GM23338 (cell line): ENCODE results near the gene KARS1. TPM values are rescaled to one million over a fixed set of nuclear protein-coding genes. Genes with fewer than 3 reads are reported as not detected.

Experiments
- ATAC-seq: fragments of 200-7000 bp; cut with Tn5 transposase; 3 replicates; pipeline ENCODE4 v1.9.1; 2020
- DNase-seq: peaks from one replicate; pipeline ENCODE4 v3.0.0-alpha.2; 2015; ENCODE audit warnings: low spot score
- H2AFZ ChIP-seq: fragments of 200-600 bp; sonication (generic); 2 replicates; pipeline ENCODE4 v1.8.0; 2016; ENCODE audit warnings: antibody characterized with exemption, mild to moderate bottlenecking, moderate library complexity
- H3F3A ChIP-seq: fragments of 200-600 bp; sonication (generic); replicated peaks from 2 replicates; pipeline ENCODE4 v1.8.0; 2017; ENCODE audit warnings: antibody characterized with exemption, mixed run types, low read depth
- H3K27ac ChIP-seq: fragments of 200-600 bp; sonication (generic); 2 replicates; pipeline ENCODE4 v1.6.1; 2016; ENCODE audit warnings: low read depth
- H3K27me3 ChIP-seq: fragments of 200-600 bp; sonication (generic); 2 replicates; pipeline ENCODE4 v1.8.0; 2016; ENCODE audit warnings: mild to moderate bottlenecking, mixed run types, moderate library complexity; ENCODE audit not compliant: insufficient read depth
- H3K36me3 ChIP-seq: fragments of 200-600 bp; sonication (generic); 2 replicates; pipeline ENCODE4 v1.8.0; 2016; ENCODE audit warnings: mild to moderate bottlenecking; ENCODE audit not compliant: insufficient read depth
- H3K4me1 ChIP-seq: fragments of 200-600 bp; sonication (generic); 2 replicates; pipeline ENCODE4 v1.8.0; 2016; ENCODE audit warnings: mild to moderate bottlenecking, moderate library complexity; ENCODE audit not compliant: insufficient read depth
- H3K4me2 ChIP-seq: fragments of 200-600 bp; sonication (generic); 2 replicates; pipeline ENCODE4 v1.7.1; 2017; ENCODE audit warnings: mixed run types
- H3K4me3 ChIP-seq: fragments of 200-600 bp; sonication (generic); 2 replicates; pipeline ENCODE4 v1.6.1; 2016; ENCODE audit warnings: mixed run types
- H3K79me2 ChIP-seq: fragments of 200-600 bp; sonication (generic); replicated peaks from 2 replicates; pipeline ENCODE4 v1.8.0; 2017; ENCODE audit warnings: mild to moderate bottlenecking; ENCODE audit not compliant: insufficient read depth
- H3K9me2 ChIP-seq: fragments of 200-600 bp; sonication (generic); 2 replicates; pipeline ENCODE4 v1.8.0; 2017; ENCODE audit not compliant: insufficient read depth
- H4K20me1 ChIP-seq: fragments of 200-600 bp; sonication (generic); replicated peaks from 2 replicates; pipeline ENCODE4 v1.8.0; 2017; ENCODE audit warnings: mild to moderate bottlenecking; ENCODE audit not compliant: insufficient read depth
- H3K27ac Mint-ChIP-seq: 2 replicates; pipeline ENCODE4 v1.8.0; 2020; ENCODE audit warnings: inconsistent platforms, mild to moderate bottlenecking, moderate library complexity, mixed read lengths
- H3K27me3 Mint-ChIP-seq: 3 replicates; pipeline ENCODE4 v1.8.0; 2022; ENCODE audit warnings: low read depth, mild to moderate bottlenecking, moderate library complexity, mixed read lengths, inconsistent platforms; ENCODE audit not compliant: insufficient read depth, poor library complexity
- H3K36me3 Mint-ChIP-seq: 3 replicates; pipeline ENCODE4 v1.8.0; 2021; ENCODE audit warnings: low read depth, mild to moderate bottlenecking, inconsistent platforms, moderate library complexity, mixed read lengths
- H3K4me1 Mint-ChIP-seq: 3 replicates; pipeline ENCODE4 v1.8.0; 2020; ENCODE audit warnings: mild to moderate bottlenecking, inconsistent platforms, mixed read lengths
- H3K4me3 Mint-ChIP-seq: 3 replicates; pipeline ENCODE4 v1.8.0; 2021; ENCODE audit warnings: moderate library complexity, mild to moderate bottlenecking, inconsistent platforms, mixed read lengths
- H3K9me3 Mint-ChIP-seq: 3 replicates; pipeline ENCODE4 v1.8.0; 2020; ENCODE audit warnings: moderate library complexity, mild to moderate bottlenecking, inconsistent platforms, mixed read lengths
- CREB1 ChIP-seq: fragments of 250-450 bp; sonication (Bioruptor Pico); IDR thresholded peaks from 2 replicates; pipeline ENCODE4 v1.5.0; 2020; ENCODE audit warnings: low read depth, mild to moderate bottlenecking, moderate library complexity
- EZH2 ChIP-seq: fragments of 200-600 bp; sonication (generic); IDR thresholded peaks from one replicate; pipeline ENCODE4 v1.8.0; 2017; ENCODE audit warnings: antibody characterized with exemption, mild to moderate bottlenecking, low read depth; ENCODE audit not compliant: unreplicated experiment
- EZH2phosphoT487 ChIP-seq: fragments of 200-600 bp; sonication (generic); IDR thresholded peaks from one replicate; pipeline ENCODE4 v1.8.1; 2018; ENCODE audit warnings: antibody characterized with exemption; ENCODE audit not compliant: unreplicated experiment
- JUNB ChIP-seq: IDR thresholded peaks from one replicate; pipeline ENCODE4 v1.6.1; 2016; ENCODE audit warnings: antibody characterized with exemption; ENCODE audit not compliant: unreplicated experiment
- NANOG ChIP-seq: IDR thresholded peaks from 2 replicates; pipeline ENCODE4 v1.6.1; 2016; ENCODE audit warnings: antibody characterized with exemption, borderline replicate concordance
- POLR2AphosphoS5 ChIP-seq: IDR thresholded peaks from 2 replicates; pipeline ENCODE4 v1.6.1; 2016; ENCODE audit warnings: antibody characterized with exemption, low read depth
- STAT1 ChIP-seq: IDR thresholded peaks from one replicate; pipeline ENCODE4 v1.6.1; 2016; ENCODE audit warnings: antibody characterized with exemption; ENCODE audit not compliant: unreplicated experiment
- ZNF114 ChIP-seq: fragments of 250-450 bp; sonication (Bioruptor Pico); IDR thresholded peaks from 2 replicates; pipeline ENCODE4 v1.5.0; 2020; ENCODE audit warnings: mild to moderate bottlenecking, moderate library complexity
- ZNF331 ChIP-seq: fragments of 250-450 bp; sonication (Bioruptor Pico); IDR thresholded peaks from 2 replicates; pipeline ENCODE4 v1.5.0; 2020; ENCODE audit warnings: low read depth, mild to moderate bottlenecking, moderate library complexity
- ZNF462 ChIP-seq: fragments of 250-450 bp; sonication (Bioruptor Pico); IDR thresholded peaks from 2 replicates; pipeline ENCODE4 v1.5.0; 2020; ENCODE audit warnings: mild to moderate bottlenecking, moderate library complexity
- polyA plus RNA-seq: library from polyadenylated mRNA; unstranded; fragments of >200 nt; fragmentation: Nextera tagmentation; extraction: Ambion mirVana; gene quantifications from 2 replicates; pipeline ENCODE4 v1.2.1, GENCODE V29; 2016
- total RNA-seq: library from RNA; depleted of rRNA; stranded (reverse); fragments of >200 nt; shearing (Covaris generic); gene quantifications from 2 replicates; pipeline ENCODE4 v1.2.3, GENCODE V29; 2014
- TF ChIP-seq, protein P1 (sequence below): IDR thresholded peaks from one replicate; pipeline ENCODE4 v1.6.1; 2018; ENCODE audit warnings: antibody characterized with exemption; ENCODE audit not compliant: unreplicated experiment
- TF ChIP-seq, protein P2 (sequence below), 2 experiments: fragments of 200-600 bp in 1 of 2; sonication (generic) in 1 of 2; conservative IDR thresholded peaks; 2 replicates each; pipeline versions ENCODE4 v1.5.1 to v1.6.1; 2016 to 2017; ENCODE audit warnings: antibody characterized with exemption in 2 of 2, low read depth in 2 of 2, mild to moderate bottlenecking in 2 of 2, moderate library complexity in 1 of 2
- TF ChIP-seq, protein P3 (sequence below): IDR thresholded peaks from 2 replicates; pipeline ENCODE4 v1.6.1; 2016; ENCODE audit warnings: antibody characterized with exemption

Gene KARS1
- total and polyA plus RNA-seq, 2 experiments from 2014 or later = 220 to 229 TPM

GRCh38 chr16:75660321-75660720, 12.9 kb upstream of the KARS1 start:
- H3K27ac ChIP-seq = no peak overlapping the region
- DNase-seq (no peak), ATAC-seq (no peak)
- TF ChIP-seq ZNF462 (CRISPR knock-in tag) = no peak
- TF ChIP-seq JUNB = no peak
- no peak for TF ChIP-seq NANOG
- TF ChIP-seq EZH2 = no peak
- no peak for TF ChIP-seq CREB1 (CRISPR knock-in tag)
- TF ChIP-seq, protein P1, sequence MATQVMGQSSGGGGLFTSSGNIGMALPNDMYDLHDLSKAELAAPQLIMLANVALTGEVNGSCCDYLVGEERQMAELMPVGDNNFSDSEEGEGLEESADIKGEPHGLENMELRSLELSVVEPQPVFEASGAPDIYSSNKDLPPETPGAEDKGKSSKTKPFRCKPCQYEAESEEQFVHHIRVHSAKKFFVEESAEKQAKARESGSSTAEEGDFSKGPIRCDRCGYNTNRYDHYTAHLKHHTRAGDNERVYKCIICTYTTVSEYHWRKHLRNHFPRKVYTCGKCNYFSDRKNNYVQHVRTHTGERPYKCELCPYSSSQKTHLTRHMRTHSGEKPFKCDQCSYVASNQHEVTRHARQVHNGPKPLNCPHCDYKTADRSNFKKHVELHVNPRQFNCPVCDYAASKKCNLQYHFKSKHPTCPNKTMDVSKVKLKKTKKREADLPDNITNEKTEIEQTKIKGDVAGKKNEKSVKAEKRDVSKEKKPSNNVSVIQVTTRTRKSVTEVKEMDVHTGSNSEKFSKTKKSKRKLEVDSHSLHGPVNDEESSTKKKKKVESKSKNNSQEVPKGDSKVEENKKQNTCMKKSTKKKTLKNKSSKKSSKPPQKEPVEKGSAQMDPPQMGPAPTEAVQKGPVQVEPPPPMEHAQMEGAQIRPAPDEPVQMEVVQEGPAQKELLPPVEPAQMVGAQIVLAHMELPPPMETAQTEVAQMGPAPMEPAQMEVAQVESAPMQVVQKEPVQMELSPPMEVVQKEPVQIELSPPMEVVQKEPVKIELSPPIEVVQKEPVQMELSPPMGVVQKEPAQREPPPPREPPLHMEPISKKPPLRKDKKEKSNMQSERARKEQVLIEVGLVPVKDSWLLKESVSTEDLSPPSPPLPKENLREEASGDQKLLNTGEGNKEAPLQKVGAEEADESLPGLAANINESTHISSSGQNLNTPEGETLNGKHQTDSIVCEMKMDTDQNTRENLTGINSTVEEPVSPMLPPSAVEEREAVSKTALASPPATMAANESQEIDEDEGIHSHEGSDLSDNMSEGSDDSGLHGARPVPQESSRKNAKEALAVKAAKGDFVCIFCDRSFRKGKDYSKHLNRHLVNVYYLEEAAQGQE = no peak
- TF ChIP-seq STAT1 = no peak
- TF ChIP-seq EZH2phosphoT487 = no peak
- TF ChIP-seq, protein P2, sequence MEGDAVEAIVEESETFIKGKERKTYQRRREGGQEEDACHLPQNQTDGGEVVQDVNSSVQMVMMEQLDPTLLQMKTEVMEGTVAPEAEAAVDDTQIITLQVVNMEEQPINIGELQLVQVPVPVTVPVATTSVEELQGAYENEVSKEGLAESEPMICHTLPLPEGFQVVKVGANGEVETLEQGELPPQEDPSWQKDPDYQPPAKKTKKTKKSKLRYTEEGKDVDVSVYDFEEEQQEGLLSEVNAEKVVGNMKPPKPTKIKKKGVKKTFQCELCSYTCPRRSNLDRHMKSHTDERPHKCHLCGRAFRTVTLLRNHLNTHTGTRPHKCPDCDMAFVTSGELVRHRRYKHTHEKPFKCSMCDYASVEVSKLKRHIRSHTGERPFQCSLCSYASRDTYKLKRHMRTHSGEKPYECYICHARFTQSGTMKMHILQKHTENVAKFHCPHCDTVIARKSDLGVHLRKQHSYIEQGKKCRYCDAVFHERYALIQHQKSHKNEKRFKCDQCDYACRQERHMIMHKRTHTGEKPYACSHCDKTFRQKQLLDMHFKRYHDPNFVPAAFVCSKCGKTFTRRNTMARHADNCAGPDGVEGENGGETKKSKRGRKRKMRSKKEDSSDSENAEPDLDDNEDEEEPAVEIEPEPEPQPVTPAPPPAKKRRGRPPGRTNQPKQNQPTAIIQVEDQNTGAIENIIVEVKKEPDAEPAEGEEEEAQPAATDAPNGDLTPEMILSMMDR (conservative IDR thresholded peaks at IDR 0.05; ENCODE audit: low read depth in 2 of 2) = no peak
- TF ChIP-seq ZNF114 = no peak
- no peak for TF ChIP-seq POLR2AphosphoS5
- no peak for TF ChIP-seq ZNF331 (CRISPR knock-in tag)
- TF ChIP-seq, protein P3, sequence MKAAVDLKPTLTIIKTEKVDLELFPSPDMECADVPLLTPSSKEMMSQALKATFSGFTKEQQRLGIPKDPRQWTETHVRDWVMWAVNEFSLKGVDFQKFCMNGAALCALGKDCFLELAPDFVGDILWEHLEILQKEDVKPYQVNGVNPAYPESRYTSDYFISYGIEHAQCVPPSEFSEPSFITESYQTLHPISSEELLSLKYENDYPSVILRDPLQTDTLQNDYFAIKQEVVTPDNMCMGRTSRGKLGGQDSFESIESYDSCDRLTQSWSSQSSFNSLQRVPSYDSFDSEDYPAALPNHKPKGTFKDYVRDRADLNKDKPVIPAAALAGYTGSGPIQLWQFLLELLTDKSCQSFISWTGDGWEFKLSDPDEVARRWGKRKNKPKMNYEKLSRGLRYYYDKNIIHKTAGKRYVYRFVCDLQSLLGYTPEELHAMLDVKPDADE = no peak
- H3K27me3 ChIP-seq = no peaks in the 10 kb centered on the region
- 0 out of 2 replicates have a peak, but pooled peaks cover 4% of the 10 kb centered on the region for H3F3A ChIP-seq
- H4K20me1 ChIP-seq = 0 out of 2 replicates have a peak, but pooled peaks cover 7% of the 10 kb centered on the region
- Mint-ChIP-seq H3K27me3 (no peaks in the 10 kb centered on the region), H3K36me3 (peaks cover 25% of the 10 kb centered on the region; the same call in 2 of the 3 replicates), H3K27ac (no peak overlapping the region), H3K4me1 (no peaks in the 10 kb centered on the region), H3K9me3 (peaks cover 4% of the 10 kb centered on the region; the same call in 2 of the 3 replicates), H3K4me3 (no peak overlapping the region)
- H3K36me3 ChIP-seq = peaks cover 19% of the 10 kb centered on the region
- no peaks in the 10 kb centered on the region for H3K4me1 ChIP-seq
- H3K4me2 ChIP-seq = no peak overlapping the region
- H3K79me2 ChIP-seq = no peaks in the 10 kb centered on the region
- H3K9me2 ChIP-seq = no peaks in the 10 kb centered on the region
- no peak overlapping the region for H3K4me3 ChIP-seq
- H2AFZ ChIP-seq = no peak overlapping the region
